ENCODE measurements around the gene COL2A1.

The COL2A1 gene

GRCh38 chr12:48004053-48004941 is at the start of gene COL2A1:
Gene COL2A1 (minus strand): TSS chr12:48004476. CDS start chr12:48004321, 155 bp downstream.
- no peak for DNase-seq (ENCODE audit: low read depth in 2 of 2, low spot score in 1 of 2)

DNA sequence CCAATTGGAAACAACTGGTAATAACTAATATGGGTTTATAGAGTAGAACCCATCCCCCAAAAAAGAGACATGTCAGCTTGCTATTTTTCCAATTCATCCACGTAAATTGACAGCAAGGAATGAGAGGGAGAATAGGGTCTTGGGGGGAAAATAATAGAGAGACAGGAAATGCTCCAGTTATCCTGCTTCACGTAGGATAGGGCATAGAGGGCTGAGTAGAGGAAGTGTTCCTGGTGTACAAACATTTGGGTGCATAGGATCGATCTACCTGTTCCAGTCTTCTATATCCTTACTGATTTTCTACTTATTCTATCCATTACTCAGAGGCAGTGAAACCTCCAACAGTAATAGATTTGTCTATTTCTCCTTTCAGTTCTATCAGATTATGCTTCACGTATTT is 49.6 kb upstream of the COL2A1 start:
- DNase-seq (ENCODE audit: low read depth in 2 of 2, low spot score in 1 of 2) = no peak

DNA sequence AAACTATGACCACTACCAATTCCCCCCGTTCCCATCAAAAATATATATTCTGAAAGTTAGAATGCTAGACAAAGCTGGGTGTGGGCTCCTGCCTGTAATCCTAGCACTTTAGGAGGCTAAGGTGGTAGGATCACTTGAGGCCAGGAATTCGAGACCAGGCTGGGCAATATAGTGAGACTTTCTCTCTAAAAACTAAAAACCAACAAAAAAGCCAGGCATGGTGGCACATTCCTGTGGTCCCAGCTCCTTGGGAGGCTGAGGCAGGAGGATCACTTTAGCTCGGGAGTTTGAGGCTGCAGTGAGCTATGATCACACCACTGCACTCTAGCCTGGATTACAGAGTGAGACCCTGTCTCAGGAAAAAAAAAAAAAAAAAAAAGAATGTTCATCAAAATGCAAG is 48.8 kb upstream of the COL2A1 start:
- no peak for DNase-seq (ENCODE audit: low read depth in 2 of 2, low spot score in 1 of 2)

DNA sequence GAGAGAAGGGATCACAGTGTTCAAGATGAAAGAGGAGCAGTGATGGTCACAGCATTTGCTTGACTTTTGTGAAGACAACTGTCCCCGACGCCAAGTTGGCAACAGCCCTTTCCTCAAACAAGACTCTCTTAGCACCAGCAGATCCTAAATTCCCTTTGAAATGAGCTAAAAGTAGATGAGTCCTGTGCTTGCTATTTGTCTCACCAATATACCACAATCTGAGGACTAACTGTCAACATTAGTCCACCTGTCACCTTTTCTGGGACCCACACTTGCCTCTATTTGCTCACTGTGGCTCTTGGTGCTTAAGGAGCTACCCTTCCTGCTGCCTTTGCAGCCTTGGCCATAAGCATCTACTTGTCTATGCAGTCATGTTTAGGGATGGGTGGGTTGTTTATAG is 47.4 kb upstream of the COL2A1 start:
- DNase-seq (ENCODE audit: low read depth in 2 of 2, low spot score in 1 of 2) = no peak

- no peak for DNase-seq (ENCODE audit: low read depth in 2 of 2, low spot score in 1 of 2)
Observed at GRCh38 chr12:48050174-48050573, 45.9 kb upstream of the COL2A1 start.

DNA sequence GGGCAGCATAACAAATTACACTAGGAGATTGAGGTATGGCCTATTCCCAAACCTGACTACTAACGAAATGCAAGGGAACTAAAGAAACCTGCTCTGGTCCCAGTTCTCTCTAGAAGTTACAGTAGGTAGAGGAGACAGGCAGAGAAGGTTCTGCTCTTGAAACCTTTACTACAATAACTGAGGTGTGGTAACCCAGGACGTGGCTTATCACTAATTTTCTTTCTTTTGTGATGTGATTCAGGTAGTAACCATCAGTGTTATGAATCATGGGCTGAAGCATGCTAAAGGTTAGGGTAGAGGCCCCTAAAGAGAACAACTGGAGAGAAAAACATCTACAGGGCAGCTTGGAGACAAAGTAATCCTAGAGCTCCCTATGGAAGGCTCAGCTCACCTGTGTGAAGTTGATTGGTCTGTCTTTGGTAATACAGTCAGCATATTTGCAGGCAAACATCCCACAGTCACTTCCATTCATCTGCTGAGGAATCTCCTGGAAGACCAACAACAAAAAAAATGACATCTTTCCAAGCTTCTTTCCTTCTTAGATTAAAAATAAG is 41.8 kb upstream of the COL2A1 start:
- no peak for DNase-seq (ENCODE audit: low read depth in 2 of 2, low spot score in 1 of 2)

DNA sequence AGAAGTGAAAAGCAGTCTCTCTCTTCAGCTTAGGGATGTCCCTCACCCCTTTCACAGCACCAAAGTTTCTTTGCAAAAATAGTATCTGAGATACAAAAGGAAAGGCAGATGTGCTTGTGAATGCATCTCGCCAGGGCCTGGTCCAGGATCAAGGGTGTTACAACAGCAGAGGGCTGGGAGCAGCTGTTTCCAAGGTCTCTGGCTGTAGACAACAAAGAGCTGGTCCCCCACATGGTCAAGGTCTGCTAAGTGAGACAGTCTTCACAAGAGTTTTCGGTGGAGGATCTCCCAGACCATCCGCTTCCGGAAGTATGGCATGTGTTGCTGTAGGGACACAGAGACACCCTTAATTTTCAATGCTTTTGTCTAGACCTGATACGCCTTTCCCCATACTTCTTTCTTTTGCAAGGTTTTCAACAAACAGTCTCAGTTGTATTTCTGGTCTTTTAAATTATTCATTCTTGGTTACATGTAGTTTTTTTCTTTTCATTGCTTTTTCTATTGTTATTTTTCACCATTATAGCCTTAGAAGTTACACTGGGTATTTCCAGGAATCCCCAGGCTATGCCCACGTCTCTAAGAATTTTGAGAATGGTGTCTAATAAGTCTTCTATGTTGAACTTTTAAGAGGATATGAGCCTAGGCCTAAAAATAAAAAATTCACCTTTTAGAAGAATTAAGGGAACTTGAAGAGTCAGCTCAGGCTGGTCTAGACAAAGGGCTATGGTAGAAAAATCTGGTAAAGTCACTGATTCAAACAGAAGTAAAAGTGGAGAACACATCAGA is 41.0 kb upstream of the COL2A1 start:
- no peak for DNase-seq (ENCODE audit: low read depth in 2 of 2, low spot score in 1 of 2)

GRCh38 chr12:48044396-48044795 is 40.1 kb upstream of the COL2A1 start:
- no peak for DNase-seq (ENCODE audit: low read depth in 2 of 2, low spot score in 1 of 2)

DNA sequence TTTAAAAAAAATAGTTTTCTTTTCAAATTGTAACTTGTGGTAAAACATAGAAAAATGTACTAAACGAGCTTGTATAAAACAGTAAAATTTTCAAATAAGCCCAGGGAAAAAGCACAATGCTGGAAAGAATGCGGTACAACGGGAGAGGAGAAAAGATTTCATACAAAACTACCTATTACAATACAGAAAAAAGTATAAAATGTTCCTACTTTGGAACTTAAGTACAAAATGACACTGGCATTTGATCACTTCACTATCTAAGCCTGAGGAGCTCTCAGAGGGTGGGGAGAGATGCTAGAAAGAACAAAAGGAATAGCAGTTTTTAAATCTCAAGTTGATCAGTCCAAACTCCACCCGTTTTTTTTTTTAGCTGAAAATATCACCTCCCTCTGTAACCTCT is 39.5 kb upstream of the COL2A1 start:
- DNase-seq (ENCODE audit: low read depth in 2 of 2, low spot score in 1 of 2) = no peak

DNA sequence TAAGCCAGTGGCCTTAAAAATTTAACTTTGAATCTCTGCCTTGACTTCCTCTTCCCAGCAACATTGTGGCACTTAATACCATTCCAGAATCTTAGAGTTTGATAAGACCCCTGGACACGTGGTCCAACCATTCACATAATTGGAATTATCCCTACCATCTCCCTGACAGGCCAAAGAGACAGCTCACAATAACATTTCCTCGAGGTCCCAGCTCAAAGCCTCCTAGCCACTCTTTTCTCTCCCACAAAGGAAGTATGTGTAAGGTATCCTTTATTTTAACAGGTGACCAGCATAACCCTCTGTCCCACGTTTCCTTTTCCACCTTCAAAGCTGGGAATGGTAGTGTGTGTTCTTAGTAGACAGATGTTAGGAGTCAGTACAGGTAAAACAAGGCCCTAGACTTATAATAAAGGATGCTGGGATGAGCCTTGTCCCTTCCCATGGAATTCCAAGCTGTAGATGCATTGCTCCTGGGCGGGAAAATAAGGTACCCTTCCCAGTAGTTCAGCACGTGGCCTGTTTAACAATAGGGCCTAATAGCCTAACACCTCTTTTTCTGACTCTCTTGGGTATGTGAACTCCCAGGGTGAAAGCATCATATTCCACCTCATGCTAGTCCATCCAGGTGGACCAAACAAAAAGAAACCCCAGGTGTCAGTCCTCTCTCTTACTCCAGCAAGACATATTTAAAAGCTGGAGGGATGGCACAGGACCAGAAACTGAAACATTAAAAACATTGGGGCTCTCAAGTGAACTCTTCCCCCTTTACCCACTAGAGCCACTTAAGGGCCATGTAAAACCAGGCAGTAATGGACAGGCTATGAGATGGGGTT is 37.5 kb upstream of the COL2A1 start:
- no peak for DNase-seq (ENCODE audit: low read depth in 2 of 2, low spot score in 1 of 2)

DNA sequence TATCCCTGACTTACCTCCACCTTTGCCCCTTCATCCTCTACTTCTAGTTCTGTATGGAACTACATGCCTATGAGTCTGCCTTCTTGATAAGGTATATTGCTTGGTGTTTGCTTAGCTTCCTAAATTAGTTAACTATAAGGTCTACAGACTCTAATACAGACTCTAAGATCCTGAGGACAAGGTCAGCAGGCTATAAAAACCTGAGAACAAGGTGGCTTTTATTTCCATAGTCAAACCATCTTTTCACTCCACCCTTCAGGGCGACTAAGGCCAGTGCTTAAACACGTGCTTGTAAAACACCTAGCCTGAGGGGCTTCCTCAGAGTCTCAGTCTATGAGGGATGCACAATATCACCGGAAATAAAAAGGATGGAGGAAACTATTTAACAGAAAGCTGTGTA is 36.1 kb upstream of the COL2A1 start:
- no peak for DNase-seq (ENCODE audit: low read depth in 2 of 2, low spot score in 1 of 2)

DNA sequence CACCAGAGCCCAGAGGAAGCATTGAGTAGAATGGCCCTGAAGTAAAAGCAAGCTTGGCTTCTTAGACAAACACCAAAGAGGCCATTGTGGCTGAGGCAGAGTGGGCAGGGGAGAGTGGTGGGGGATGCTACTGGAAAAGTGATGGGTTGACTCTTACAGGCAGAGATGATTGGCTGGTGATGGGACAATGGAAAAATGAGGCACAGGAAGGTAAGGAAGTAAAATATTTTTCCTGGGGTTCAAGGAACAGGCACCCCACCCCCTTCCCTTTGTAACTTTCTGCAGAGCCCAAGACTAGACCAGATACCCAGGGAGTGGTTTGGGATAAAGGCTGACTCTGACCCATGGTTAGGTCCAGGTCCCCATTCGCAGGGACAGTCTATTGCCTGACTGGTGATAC is 34.9 kb upstream of the COL2A1 start:
- DNase-seq (ENCODE audit: low read depth in 2 of 2, low spot score in 1 of 2) = no peak

DNA sequence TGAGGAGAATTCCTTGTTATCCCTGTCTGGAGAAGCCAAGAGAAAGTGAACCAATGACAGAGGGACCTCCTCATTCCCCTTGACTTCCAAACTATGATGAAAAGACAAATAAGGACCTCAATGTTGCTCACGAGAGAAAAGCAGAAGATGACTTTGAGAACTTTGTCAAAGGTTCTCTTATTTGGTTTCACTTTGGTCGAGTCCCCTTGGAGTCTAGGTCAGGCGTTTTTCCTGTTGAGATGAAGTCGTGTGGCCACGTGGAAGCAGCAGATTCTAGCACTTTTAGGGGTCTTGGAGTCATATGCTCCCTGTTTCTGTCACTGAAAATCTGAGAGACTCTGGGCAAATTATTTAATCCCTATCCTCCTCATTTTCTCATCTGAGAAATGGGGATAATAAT is 33.8 kb upstream of the COL2A1 start:
- no peak for DNase-seq (ENCODE audit: low read depth in 2 of 2, low spot score in 1 of 2)

GRCh38 chr12:48037267-48037915 is 33.1 kb upstream of the COL2A1 start:
- no peak for DNase-seq (ENCODE audit: low read depth in 2 of 2, low spot score in 1 of 2)

DNA sequence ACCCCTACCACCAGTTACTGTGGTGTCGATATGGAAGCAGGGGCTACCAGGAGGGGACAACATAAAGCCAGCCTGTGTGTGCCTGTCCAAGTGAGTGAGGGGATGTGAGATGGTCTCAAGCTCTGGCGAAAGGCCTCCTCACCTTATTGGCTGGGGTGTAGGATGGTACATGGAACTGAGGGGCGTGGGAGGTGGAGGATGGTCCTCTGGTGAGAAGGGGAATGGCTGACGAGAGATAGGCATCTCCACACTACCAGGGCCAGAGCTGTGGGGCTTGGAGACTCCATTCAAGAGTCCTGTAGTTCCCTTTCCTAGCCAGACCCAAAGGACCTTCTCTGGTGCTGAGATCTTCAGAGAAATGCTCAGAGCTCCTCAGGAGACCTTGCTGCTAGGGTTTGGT is 32.5 kb upstream of the COL2A1 start:
- no peak for DNase-seq (ENCODE audit: low read depth in 2 of 2, low spot score in 1 of 2)

- no peak for DNase-seq (ENCODE audit: low read depth in 2 of 2, low spot score in 1 of 2)
Observed at GRCh38 chr12:48034835-48035805, 30.8 kb upstream of the COL2A1 start.

DNA sequence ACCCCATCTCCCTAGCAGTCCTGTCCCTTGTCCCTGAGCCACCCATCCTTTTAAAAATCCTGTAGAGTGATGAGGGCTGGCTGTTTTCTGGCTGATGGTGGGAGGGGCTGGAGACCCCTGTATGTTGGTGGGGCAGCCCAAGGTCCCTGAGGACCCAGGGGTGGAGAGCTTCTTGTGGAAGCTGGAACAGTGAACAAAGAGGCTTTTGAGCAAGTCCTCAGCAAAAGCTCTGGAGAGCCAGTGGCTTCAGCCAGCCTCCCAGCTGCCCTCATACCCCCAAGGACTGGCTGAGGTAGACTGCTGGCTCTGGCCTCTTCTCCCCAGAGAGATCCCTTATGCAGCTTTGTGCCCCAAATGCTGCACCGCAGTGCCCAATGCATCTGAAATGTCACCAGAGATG is 29.2 kb upstream of the COL2A1 start:
- no peak for DNase-seq (ENCODE audit: low read depth in 2 of 2, low spot score in 1 of 2)

DNA sequence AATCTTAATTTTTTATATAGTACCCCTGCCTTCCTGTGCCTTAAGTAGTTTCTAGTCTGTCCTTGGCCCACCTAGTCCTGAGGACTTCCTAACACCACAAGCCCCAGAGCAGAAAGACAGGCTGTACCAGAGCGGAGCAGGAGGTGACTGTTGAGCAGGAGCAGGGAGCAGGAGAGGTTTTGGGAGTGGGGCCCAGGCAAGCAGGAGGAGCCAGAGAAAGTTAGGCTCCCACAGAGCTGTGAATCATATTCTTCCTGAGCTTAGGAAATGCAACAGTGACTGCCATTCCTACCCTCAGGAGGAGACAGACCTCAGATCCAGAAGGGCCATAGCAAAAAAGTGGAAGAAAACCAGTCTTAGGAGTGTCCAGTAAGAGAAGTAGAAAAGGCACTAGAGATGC is 28.3 kb upstream of the COL2A1 start:
- DNase-seq (ENCODE audit: low read depth in 2 of 2, low spot score in 1 of 2) = no peak

DNA sequence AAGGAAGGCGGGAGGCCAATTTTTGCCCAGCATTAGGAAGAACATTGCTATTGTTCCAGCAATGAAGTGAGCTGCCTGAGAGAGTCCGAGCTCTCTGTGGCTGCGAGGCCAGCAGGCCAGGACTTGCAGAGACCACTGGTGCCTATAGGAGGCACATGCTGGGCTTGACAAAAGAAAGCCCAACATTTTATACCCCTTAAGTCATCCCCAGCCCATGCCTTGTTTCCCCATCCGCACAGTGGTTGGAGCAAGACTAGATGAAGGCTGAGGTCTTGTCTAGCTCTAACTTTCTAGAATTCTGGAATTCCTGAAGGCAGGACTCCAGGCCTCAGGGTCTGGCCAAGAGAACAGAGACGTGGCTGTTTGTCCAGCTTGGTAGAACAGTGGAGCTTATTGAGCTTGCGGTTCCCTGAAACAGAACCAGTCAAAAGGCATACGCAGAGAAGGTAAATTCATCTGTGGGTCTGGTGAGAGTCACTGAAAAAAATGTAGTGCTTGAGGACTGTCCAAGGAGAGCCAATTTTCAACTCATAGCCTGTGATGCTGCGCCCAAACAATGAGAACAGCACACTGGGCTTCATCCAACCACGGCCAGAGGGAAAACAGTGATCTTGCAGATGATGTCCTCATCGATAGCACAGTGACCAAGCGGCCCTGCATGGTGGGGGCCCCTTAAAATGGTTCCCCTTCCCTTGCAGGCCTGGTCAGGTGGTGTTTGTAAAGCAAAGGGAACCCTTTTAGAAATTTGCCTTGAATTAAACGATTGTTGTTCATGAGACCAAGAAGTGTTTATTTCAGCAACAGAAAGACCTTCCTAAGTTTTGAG is 27.1 kb upstream of the COL2A1 start:
- DNase-seq (ENCODE audit: low read depth in 2 of 2, low spot score in 1 of 2) = no peak
